OCI-LY1 (cell line): Measurements from ENCODE around the gene ADAMTS14.

Experiments used
- CTCF ChIP-seq: fragments of 200-600 bp; sonication (generic), shearing (Covaris generic); IDR thresholded peaks from 2 replicates; pipeline ENCODE4 v1.5.1; 2017; ENCODE audit warnings: mild to moderate bottlenecking, antibody characterized with exemption, low read length, moderate library complexity, mixed read lengths
- EZH2 ChIP-seq: fragments of 200-600 bp; sonication (generic), shearing (Covaris generic); IDR thresholded peaks from 2 replicates; pipeline ENCODE4 v1.8.0; 2017; ENCODE audit warnings: borderline replicate concordance, mixed run types, mild to moderate bottlenecking, antibody characterized with exemption, low read length, moderate library complexity, mixed read lengths

- TF ChIP-seq CTCF, result peak; percentile 75
- TF ChIP-seq EZH2, result no peak
Measured at GRCh38 chr10:70758757-70759514, 86.6 kb downstream of the ADAMTS14 start.
